IMR-90 (cell line): Measurements from ENCODE around the gene GNAO1. TPM values are rescaled to one million over a fixed set of nuclear protein-coding genes. Genes with fewer than 3 reads are reported as not detected.

ENCODE experiments used
- ATAC-seq: fragments of 200-7000 bp; cut with Tn5 transposase; 2 replicates; pipeline ENCODE4 v1.9.1; 2020; ENCODE audit warnings: low read depth, mild to moderate bottlenecking, moderate library complexity
- BruUV-seq: library from RNA; stranded (reverse); fragments of 400-500 nt; replicated peaks from 2 replicates; lab custom pipeline; 2021; lab: Mats Ljungman, UMichigan
- CTCF ChIA-PET: fragments of 300-600 bp; formaldehyde crosslinking; extraction: SDS; loops from one replicate; lab custom pipeline; 2021; ENCODE audit warnings: antibody characterized with exemption; lab: Yijun Ruan, JAX
- POLR2A ChIA-PET: fragments of 300-600 bp; sonication (Branson Sonifier 250); formaldehyde crosslinking; loops from one replicate; lab custom pipeline; 2022; ENCODE audit warnings: antibody characterized with exemption; ENCODE audit not compliant: unreplicated experiment; lab: Charles Lee
- DNase-seq: peaks from one replicate; pipeline ENCODE4 v3.0.0; 2013
- H2AFZ ChIP-seq: replicated peaks from 2 replicates; pipeline ENCODE3; 2013; ENCODE audit warnings: low read length, mild to moderate bottlenecking; ENCODE audit not compliant: poor library complexity
- H2AK5ac ChIP-seq: 2 replicates; pipeline ENCODE4 v1.6.1; 2013; ENCODE audit warnings: low read depth, low read length, inconsistent platforms
- H2AK9ac ChIP-seq: replicated peaks from 2 replicates; pipeline ENCODE3; 2013; ENCODE audit warnings: mild to moderate bottlenecking, low read depth, low read length, moderate library complexity; ENCODE audit not compliant: poor library complexity
- H2BK120ac ChIP-seq: 2 replicates; pipeline ENCODE4 v1.6.1; 2013; ENCODE audit warnings: low read depth, low read length, inconsistent platforms
- H2BK15ac ChIP-seq: 3 replicates; pipeline ENCODE4 v1.6.1; 2013; ENCODE audit warnings: low read depth, low read length, inconsistent platforms
- H2BK20ac ChIP-seq: 2 replicates; pipeline ENCODE4 v1.6.1; 2013; ENCODE audit warnings: low read depth, mild to moderate bottlenecking, inconsistent platforms, low read length, moderate library complexity
- H2BK5ac ChIP-seq: 2 replicates; pipeline ENCODE4 v1.6.1; 2013; ENCODE audit warnings: mild to moderate bottlenecking, low read depth, low read length, inconsistent platforms; ENCODE audit not compliant: poor library complexity, severe bottlenecking
- H3K14ac ChIP-seq: replicated peaks from 2 replicates; pipeline ENCODE4 v1.6.1; 2013; ENCODE audit warnings: low read depth, low read length, inconsistent platforms
- H3K18ac ChIP-seq: 2 replicates; pipeline ENCODE4 v1.6.1; 2013; ENCODE audit warnings: low read depth, low read length, control low read depth
- H3K23ac ChIP-seq: 2 replicates; pipeline ENCODE4 v1.6.1; 2013; ENCODE audit warnings: low read depth, low read length, inconsistent platforms
- H3K27ac ChIP-seq: 2 replicates; pipeline ENCODE4 v1.5.1; 2013; ENCODE audit warnings: mild to moderate bottlenecking, control low read depth, low read length; ENCODE audit not compliant: insufficient read depth
- H3K27me3 ChIP-seq: 2 replicates; pipeline ENCODE4 v1.6.1; 2013; ENCODE audit warnings: low read length; ENCODE audit not compliant: control insufficient read depth, insufficient read depth
- H3K36me3 ChIP-seq: 2 replicates; pipeline ENCODE4 v1.6.1; 2013; ENCODE audit warnings: low read length, mixed read lengths; ENCODE audit not compliant: control insufficient read depth, insufficient read depth
- H3K4ac ChIP-seq: 2 replicates; pipeline ENCODE4 v1.6.1; 2013; ENCODE audit warnings: low read depth, low read length, inconsistent platforms
- H3K4me1 ChIP-seq: 2 replicates; pipeline ENCODE4 v1.6.1; 2013; ENCODE audit warnings: low read length, mixed read lengths; ENCODE audit not compliant: control insufficient read depth, insufficient read depth
- H3K4me2 ChIP-seq: 2 replicates; pipeline ENCODE4 v1.6.1; 2013; ENCODE audit warnings: low read depth, mild to moderate bottlenecking, control low read depth, low read length, moderate library complexity
- H3K4me3 ChIP-seq: 2 replicates; pipeline ENCODE4 v1.5.1; 2013; ENCODE audit warnings: low read depth, mild to moderate bottlenecking, control low read depth, low read length, moderate library complexity; ENCODE audit not compliant: insufficient read depth
- H3K56ac ChIP-seq: 2 replicates; pipeline ENCODE4 v1.6.1; 2013; ENCODE audit warnings: low read length, inconsistent platforms; ENCODE audit not compliant: insufficient read depth; ENCODE audit errors: extremely low read depth
- H3K79me1 ChIP-seq, 2 experiments: 2 replicates each; pipeline ENCODE4 v1.6.1; 2013; ENCODE audit warnings: low read length in 2 of 2, inconsistent platforms in 1 of 2, low read depth in 1 of 2
- H3K9ac ChIP-seq: 2 replicates; pipeline ENCODE4 v1.6.1; 2013; ENCODE audit warnings: low read depth, low read length, control low read depth
- H3K9me1 ChIP-seq: 2 replicates; pipeline ENCODE4 v1.6.1; 2013; ENCODE audit warnings: low read length, inconsistent platforms; ENCODE audit not compliant: insufficient read depth
- H3K9me3 ChIP-seq: 2 replicates; pipeline ENCODE4 v1.6.1; 2013; ENCODE audit warnings: low read length; ENCODE audit not compliant: control insufficient read depth, insufficient read depth
- H4K20me1 ChIP-seq: 2 replicates; pipeline ENCODE4 v1.6.1; 2013; ENCODE audit warnings: low read length, inconsistent platforms; ENCODE audit not compliant: insufficient read depth
- H4K5ac ChIP-seq: 2 replicates; pipeline ENCODE4 v1.6.1; 2013; ENCODE audit warnings: mild to moderate bottlenecking, low read depth, low read length, control low read depth
- H4K8ac ChIP-seq, 2 experiments: 2 replicates each; pipeline ENCODE4 v1.6.1; 2013; ENCODE audit warnings: low read depth in 2 of 2, low read length in 2 of 2, control low read depth in 1 of 2, inconsistent platforms in 1 of 2
- H4K91ac ChIP-seq: 2 replicates; pipeline ENCODE4 v1.6.1; 2013; ENCODE audit warnings: low read depth, low read length, inconsistent platforms; ENCODE audit not compliant: insufficient read depth
- BHLHE40 ChIP-seq: fragments of 150-350 bp; IDR thresholded peaks from 2 replicates; pipeline ENCODE4 v1.6.1; 2016; ENCODE audit warnings: mild to moderate bottlenecking, low read depth, low read length
- CEBPB ChIP-seq: IDR thresholded peaks from 2 replicates; pipeline ENCODE4 v1.6.1; 2012; ENCODE audit warnings: low read depth, low read length, improper control_type of control experiment
- CHD1 ChIP-seq: IDR thresholded peaks from 2 replicates; pipeline ENCODE4 v1.6.1; 2012; ENCODE audit warnings: low read depth, low read length, improper control_type of control experiment
- CTCF ChIP-seq: conservative IDR thresholded peaks from 2 replicates; pipeline ENCODE4 v1.5.1; 2012; ENCODE audit warnings: mild to moderate bottlenecking, low read depth, low read length, improper control_type of control experiment
- ELK1 ChIP-seq: fragments of 150-350 bp; IDR thresholded peaks from 2 replicates; pipeline ENCODE4 v1.6.1; 2016; ENCODE audit warnings: low read depth, mild to moderate bottlenecking, low read length, moderate library complexity, borderline replicate concordance
- FOS ChIP-seq: fragments of 150-350 bp; IDR thresholded peaks from 2 replicates; pipeline ENCODE4 v1.6.1; 2016; ENCODE audit warnings: low read depth, low read length
- MAFK ChIP-seq: IDR thresholded peaks from 2 replicates; pipeline ENCODE4 v1.6.1; 2012; ENCODE audit warnings: low read depth, low read length, improper control_type of control experiment
- MAZ ChIP-seq: IDR thresholded peaks from 2 replicates; pipeline ENCODE4 v1.6.1; 2012; ENCODE audit warnings: low read depth, mild to moderate bottlenecking, low read length, improper control_type of control experiment, moderate library complexity, borderline replicate concordance
- NFE2L2 ChIP-seq: fragments of 150-350 bp; IDR thresholded peaks from 2 replicates; pipeline ENCODE4 v1.6.1; 2016; ENCODE audit warnings: low read depth, mild to moderate bottlenecking, low read length
- POLR2A ChIP-seq: IDR thresholded peaks from 2 replicates; pipeline ENCODE4 v1.6.1; 2012; ENCODE audit warnings: mild to moderate bottlenecking, low read depth, low read length
- RAD21 ChIP-seq: IDR thresholded peaks from 2 replicates; pipeline ENCODE4 v1.6.1; 2012; ENCODE audit warnings: low read length, improper control_type of control experiment
- RCOR1 ChIP-seq: IDR thresholded peaks from 2 replicates; pipeline ENCODE4 v1.6.1; 2012; ENCODE audit warnings: mild to moderate bottlenecking, low read length, improper control_type of control experiment; ENCODE audit not compliant: insufficient replicate concordance
- RFX5 ChIP-seq: IDR thresholded peaks from 2 replicates; pipeline ENCODE4 v1.8.0; 2012; ENCODE audit warnings: low read depth, mild to moderate bottlenecking, low read length, moderate library complexity
- SMC3 ChIP-seq: fragments of 150-350 bp; IDR thresholded peaks from 2 replicates; pipeline ENCODE4 v1.6.1; 2016; ENCODE audit warnings: low read depth, mild to moderate bottlenecking, antibody characterized with exemption, low read length, moderate library complexity
- USF2 ChIP-seq: fragments of 150-350 bp; IDR thresholded peaks from 2 replicates; pipeline ENCODE4 v1.6.1; 2017; ENCODE audit warnings: mild to moderate bottlenecking, antibody characterized with exemption, low read length, low read depth
- WGBS, 2 experiments: methylation state at CpG; one replicate each; pipeline versions ENCODE4 v1.1.5 to v1.1.7; 2013; ENCODE audit warnings: missing lambda C conversion rate in 2 of 2; ENCODE audit not compliant: insufficient read length in 1 of 2; ENCODE audit errors: extremely low coverage in 2 of 2; 5-methylcytosine and 5-hydroxymethylcytosine counted together
- dilution Hi-C: fragments of 300-500 bp; cut with HindIII; formaldehyde crosslinking; loops from one replicate; pipeline ENCODE4 v1.14.3; 2018; ENCODE audit warnings: low sequenced_read_pairs; ENCODE audit not compliant: unreplicated experiment
- in situ Hi-C: fragments of 300-500 bp; cut with MboI; formaldehyde crosslinking; loops from 3 replicates; pipeline ENCODE4 v1.14.3; 2019; ENCODE audit warnings: low sequenced_read_pairs, inconsistent platforms, mixed read lengths
- intact Hi-C: fragments of 100-400 bp; cut with micrococcal nuclease; formaldehyde crosslinking; loops from 2 replicates; pipeline ENCODE4 v1.10.0; 2022
- polyA plus RNA-seq, 3 experiments: library from polyadenylated mRNA; depleted of rRNA; stranded (reverse); fragments of >200 nt; gene quantifications; 2 replicates each; pipeline ENCODE4 v1.2.3, GENCODE V29; 2012; ENCODE audit warnings: low replicate concordance in 1 of 3
- total RNA-seq: library from RNA; depleted of rRNA; stranded (reverse); fragments of >200 nt; gene quantifications from 2 replicates; pipeline ENCODE4 v1.2.3, GENCODE V29; 2012

The GNAO1 gene
- total and polyA plus RNA-seq, 2 of the 4 experiments (the other 2 are of a cell fraction), result under 0.01 to 0.07 TPM

DNA sequence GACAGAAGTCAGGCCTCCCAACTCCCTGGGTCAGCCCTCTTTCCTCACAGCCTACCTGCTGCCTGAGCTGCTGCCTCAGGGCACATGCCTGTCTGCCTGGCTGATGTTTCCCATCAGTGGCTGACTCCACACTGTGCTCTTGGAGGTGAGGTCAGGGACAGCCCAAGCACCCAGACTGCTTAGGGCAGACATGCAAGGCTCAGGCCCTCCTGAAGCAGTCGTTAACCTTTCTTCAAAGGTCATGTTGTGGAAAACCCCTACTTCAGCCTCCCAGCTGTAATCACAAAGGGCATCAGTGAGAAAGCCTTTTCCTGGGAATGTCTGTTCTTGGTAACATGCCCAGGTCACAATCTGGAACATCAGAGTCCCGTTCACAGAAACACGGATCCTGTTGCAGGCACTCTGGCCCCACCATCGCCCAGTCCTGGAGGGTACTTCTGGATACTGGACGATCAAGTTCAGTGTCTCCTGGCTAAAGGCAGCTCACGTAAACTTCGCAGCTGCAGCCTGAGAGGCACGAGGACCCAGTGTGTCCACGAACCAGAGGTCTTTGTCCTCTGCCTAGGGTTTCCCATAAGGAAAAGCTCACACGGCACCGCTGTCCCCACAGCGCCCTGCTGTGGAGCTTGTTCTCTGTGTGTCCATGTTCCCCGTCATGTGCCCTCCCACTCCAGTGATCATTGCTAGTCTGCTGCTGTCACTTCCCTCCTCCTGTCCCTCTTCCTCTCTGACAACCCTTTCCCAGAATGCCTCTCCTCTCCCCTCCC, 54.9 kb downstream of the GNAO1 start:
- Histone ChIP-seq H3K27me3 (peaks cover 3% of the 10 kb centered on the region), H2BK20ac (no peak overlapping the region), H2BK120ac (no peak overlapping the region), H3K9ac (no peak overlapping the region), H3K4ac (no peak overlapping the region), H2BK5ac (no peak overlapping the region), H3K14ac (no peak overlapping the region), H3K23ac (no peak overlapping the region), H2AK9ac (no peak overlapping the region), H3K36me3 (no peaks in the 10 kb centered on the region), H4K91ac (no peak overlapping the region), H3K4me2 (no peak overlapping the region), H3K79me1 (no peaks in the 10 kb centered on the region), H3K56ac (no peak overlapping the region), H3K18ac (no peak overlapping the region), H2AK5ac (no peak overlapping the region), H3K9me3 (no peaks in the 10 kb centered on the region), H3K4me1 (0 out of 2 replicates have a peak, but pooled peaks cover 1% of the 10 kb centered on the region), H3K9me1 (no peaks in the 10 kb centered on the region), H4K5ac (no peak overlapping the region), H2BK15ac (no peak overlapping the region), H2AFZ (peak overlapping the region; percentile 59), H3K27ac (no peak overlapping the region), H3K4me3 (no peak overlapping the region), H4K20me1 (no peaks in the 10 kb centered on the region), H4K8ac (no peak overlapping the region)
- dilution Hi-C loops, result no loop called here
- CTCF ChIA-PET, result no interaction called here
- in situ Hi-C loops, result no loop called here
- no TSS peak for BruUV-seq
- POLR2A ChIA-PET, result no interaction called here
- WGBS, 2 experiments, result 60% methylated on average over 8 of the region's 13 CpGs; no CpG with 5 or more reads in 1 of the 2 experiments
- no peak; the same call in none of the 2 replicates for ATAC-seq
- DNase-seq, result peak; percentile 5
- intact Hi-C loops, result no loop called here
- TF ChIP-seq POLR2A (no peak), RCOR1 (no peak), RAD21 (no peak), CEBPB (no peak), RFX5 (no peak), NFE2L2 (no peak), MAZ (no peak), CHD1 (no peak), USF2 (no peak), FOS (no peak), BHLHE40 (no peak), MAFK (no peak), SMC3 (no peak), CTCF (no peak), ELK1 (no peak)
